NCI-H2227 (cell line): ENCODE results near the gene PCDHAC2.

Source experiments
- DNase-seq: peaks from one replicate; lab custom pipeline; 2025; ENCODE audit not compliant: unreplicated experiment; lab: John Stamatoyannopoulos, UW

Gene PCDHAC2

GRCh38 chr5:140966293-140967225 lies at the start of gene PCDHAC2:
Gene PCDHAC2, plus strand, starts transcription at chr5:140966476. Its CDS starts 291 bp downstream, at chr5:140966767.
- peak; percentile 68 for DNase-seq

- no peak for DNase-seq
Measured at GRCh38 chr5:140923601-140924000, 42.7 kb upstream of the PCDHAC2 start.

- peak; percentile 77 for DNase-seq
Measured at GRCh38 chr5:140925806-140926442, 40.4 kb upstream of the PCDHAC2 start, which contains the start of gene PCDHAC1. Gene PCDHAC1, plus strand, starts transcription at chr5:140926299. Its CDS starts 594 bp downstream, at chr5:140926893.

GRCh38 chr5:140926443-140927227 lies 39.6 kb upstream of the PCDHAC2 start:
- peak; percentile 89 for DNase-seq

GRCh38 chr5:140927228-140927573 lies 39.1 kb upstream of the PCDHAC2 start:
- peak; percentile 25 for DNase-seq

GRCh38 chr5:140934964-140935606 lies 31.2 kb upstream of the PCDHAC2 start:
- no peak for DNase-seq

- no peak for DNase-seq
Measured at GRCh38 chr5:140946578-140946977, 19.7 kb upstream of the PCDHAC2 start.

- DNase-seq = no peak
Measured at GRCh38 chr5:140951636-140952035, 14.6 kb upstream of the PCDHAC2 start.

- no peak for DNase-seq
Measured at GRCh38 chr5:140953234-140953633, 13.0 kb upstream of the PCDHAC2 start.

GRCh38 chr5:140962190-140962589 lies 4.1 kb upstream of the PCDHAC2 start:
- DNase-seq = no peak

- peak; percentile 1 for DNase-seq
Measured at GRCh38 chr5:140964356-140964755, 1.9 kb upstream of the PCDHAC2 start.

- peak; percentile 48 for DNase-seq
Measured at GRCh38 chr5:140965905-140966292, 377 bp upstream of the PCDHAC2 start.

GRCh38 chr5:140967226-140967893 lies 1.1 kb downstream of the PCDHAC2 start:
- no peak for DNase-seq

- no peak for DNase-seq
Measured at GRCh38 chr5:140969880-140970279, 3.6 kb downstream of the PCDHAC2 start.

GRCh38 chr5:140973550-140973949 lies 7.3 kb downstream of the PCDHAC2 start:
- no peak for DNase-seq

GRCh38 chr5:140977003-140977402 lies 10.7 kb downstream of the PCDHAC2 start:
- no peak for DNase-seq

- no peak for DNase-seq
Measured at GRCh38 chr5:140978260-140978659, 12.0 kb downstream of the PCDHAC2 start.

- DNase-seq = no peak
Measured at GRCh38 chr5:140978983-140979382, 12.7 kb downstream of the PCDHAC2 start.

GRCh38 chr5:140982083-140982716 lies 15.9 kb downstream of the PCDHAC2 start:
- no peak for DNase-seq

GRCh38 chr5:140986117-140986521 lies 19.8 kb downstream of the PCDHAC2 start:
- no peak for DNase-seq
